ENCODE measurements around the gene TTC27. TPM values are rescaled to one million over a fixed set of nuclear protein-coding genes. Genes with fewer than 3 reads are reported as not detected.

TTC27 gene
- total RNA-seq, 4 donors from 2014 or later, result 10.7 to 14.3 (median 12.4) TPM

DNA sequence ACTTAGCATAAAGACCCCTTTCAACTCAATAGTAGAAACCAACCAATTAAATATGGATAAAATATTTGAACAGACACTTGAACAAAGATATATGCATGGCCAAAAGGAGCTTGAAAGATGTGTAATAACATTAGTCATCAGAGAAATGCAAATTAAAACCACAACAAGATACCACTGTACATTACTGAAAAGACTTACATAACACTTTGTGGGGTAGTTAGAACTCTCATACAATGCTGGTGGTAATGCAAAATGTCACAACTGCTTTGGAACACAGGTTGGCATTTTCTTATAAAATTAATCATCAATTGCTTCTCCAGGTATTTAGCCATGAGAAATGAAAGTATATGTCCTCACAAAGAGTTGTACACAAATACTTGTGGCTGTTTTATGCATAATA is 60.7 kb downstream of the TTC27 start:
- H3K4me1 ChIP-seq, result no peaks in the 10 kb centered on the region
- no peak overlapping the region for H3K4me3 ChIP-seq
- no peak for ATAC-seq
- H3K27ac ChIP-seq, result no peak overlapping the region
- H3K27me3 ChIP-seq, result no peaks in the 10 kb centered on the region
- no peak for DNase-seq
- in situ Hi-C loops (cut with MboI; ENCODE audit: low sequenced_read_pairs in 4 of 4) (no loop called here), intact Hi-C loops (cut with DNase I; ENCODE audit: low total_unique reads) (no loop called here)
- peaks cover 0 to 3% of the 10 kb centered on the region in 2 donors for H3K36me3 ChIP-seq
- TF ChIP-seq CTCF (IDR thresholded peaks at IDR 0.05 in 4 of 5, conservative IDR thresholded peaks at IDR 0.05 in 1 of 5), result no peak
- TF ChIP-seq POLR2A (IDR thresholded peaks at IDR 0.05), result no peak
- no peaks in the 10 kb centered on the region for H3K9me3 ChIP-seq

DNA sequence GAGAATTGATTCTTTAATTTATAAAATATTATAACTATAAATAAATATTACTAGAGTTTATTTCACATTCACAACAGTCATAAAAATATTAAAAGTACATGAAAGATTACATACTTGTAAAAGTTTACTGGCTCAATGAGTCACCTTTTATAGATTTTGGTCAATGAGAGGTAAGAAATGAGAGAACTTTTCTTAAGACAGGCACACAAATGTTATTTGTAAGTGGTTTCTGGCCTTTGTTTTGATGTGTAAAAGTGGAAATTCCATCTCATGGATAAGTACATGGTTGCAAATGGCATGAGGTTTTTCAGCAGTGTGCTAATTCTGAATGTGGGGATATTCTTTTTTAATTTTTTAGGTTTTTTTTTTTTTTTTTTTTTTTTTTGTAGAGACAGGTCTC is 63.8 kb downstream of the TTC27 start:
- TF ChIP-seq CTCF (IDR thresholded peaks at IDR 0.05 in 4 of 5, conservative IDR thresholded peaks at IDR 0.05 in 1 of 5) (no peak), POLR2A (IDR thresholded peaks at IDR 0.05) (no peak)
- in situ Hi-C loops (cut with MboI; ENCODE audit: low sequenced_read_pairs in 4 of 4) (no loop called here), intact Hi-C loops (cut with DNase I; ENCODE audit: low total_unique reads) (no loop called here)
- no peaks in the 10 kb centered on the region for H3K9me3 ChIP-seq
- no peaks in the 10 kb centered on the region for H3K36me3 ChIP-seq
- H3K4me1 ChIP-seq, result no peaks in the 10 kb centered on the region
- DNase-seq (no peak), ATAC-seq (no peak)
- H3K4me3 ChIP-seq, result no peak overlapping the region
- no peak overlapping the region for H3K27ac ChIP-seq
- no peaks in the 10 kb centered on the region for H3K27me3 ChIP-seq

GRCh38 chr2:32696439-32696838 is 68.6 kb downstream of the TTC27 start:
- in situ Hi-C loops (cut with MboI; ENCODE audit: low sequenced_read_pairs in 4 of 4), result no loop called here
- ATAC-seq, result no peak

DNA sequence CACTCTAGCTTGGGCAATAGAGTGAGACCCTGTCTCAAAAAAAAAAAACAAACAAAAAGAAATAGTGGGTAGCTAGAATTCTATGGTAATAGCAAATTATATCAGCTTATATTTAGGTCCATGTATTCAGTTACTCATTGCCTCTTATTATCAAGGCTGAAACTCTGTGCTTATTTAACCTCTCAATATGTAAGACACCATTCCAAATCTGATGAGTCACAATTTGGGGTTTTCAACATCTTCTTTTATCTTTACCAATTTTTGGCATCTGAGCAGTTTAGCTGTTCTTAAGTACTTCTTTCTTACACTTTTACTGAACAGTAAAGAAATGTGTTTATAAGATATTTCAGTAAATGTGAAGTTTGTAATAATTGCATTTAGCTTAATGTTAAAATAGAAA is 69.3 kb downstream of the TTC27 start:
- no peak for TF ChIP-seq POLR2A (IDR thresholded peaks at IDR 0.05)
- no peak for TF ChIP-seq CTCF (IDR thresholded peaks at IDR 0.05 in 4 of 5, conservative IDR thresholded peaks at IDR 0.05 in 1 of 5)
- Histone ChIP-seq H3K27me3 (no peaks in the 10 kb centered on the region), H3K9me3 (no peaks in the 10 kb centered on the region), H3K36me3 (no peaks in the 10 kb centered on the region), H3K4me3 (no peak overlapping the region), H3K4me1 (peaks cover 0 to 4% of the 10 kb centered on the region in 2 donors), H3K27ac (no peak overlapping the region)
- intact Hi-C loops (cut with DNase I; ENCODE audit: low total_unique reads), result no loop called here
- in situ Hi-C loops (cut with MboI; ENCODE audit: low sequenced_read_pairs in 4 of 4), result no loop called here
- ATAC-seq, result no peak
- no peak for DNase-seq

More at GRCh38 chr2:32696439-32696838, 68.6 kb downstream of the TTC27 start:
- Histone ChIP-seq H3K4me3 (no peak overlapping the region), H3K27ac (no peak overlapping the region), H3K27me3 (no peaks in the 10 kb centered on the region), H3K9me3 (no peaks in the 10 kb centered on the region), H3K4me1 (peaks cover 0 to 3% of the 10 kb centered on the region in 2 donors), H3K36me3 (no peaks in the 10 kb centered on the region)
- intact Hi-C loops (cut with DNase I; ENCODE audit: low total_unique reads), result no loop called here
- TF ChIP-seq CTCF (IDR thresholded peaks at IDR 0.05 in 4 of 5, conservative IDR thresholded peaks at IDR 0.05 in 1 of 5) (no peak), POLR2A (IDR thresholded peaks at IDR 0.05) (no peak)
- DNase-seq, result no peak

- H3K9me3 ChIP-seq, result no peaks in the 10 kb centered on the region
- H3K27me3 ChIP-seq, result no peaks in the 10 kb centered on the region
- ATAC-seq (no peak), DNase-seq (no peak)
- H3K4me1 ChIP-seq, result peaks cover 0 to 4% of the 10 kb centered on the region in 2 donors
- no peak overlapping the region for H3K27ac ChIP-seq
- H3K4me3 ChIP-seq, result no peak overlapping the region
- intact Hi-C loops (cut with DNase I; ENCODE audit: low total_unique reads) (no loop called here), in situ Hi-C loops (cut with MboI; ENCODE audit: low sequenced_read_pairs in 4 of 4) (no loop called here)
- peaks cover 4 to 15% of the 10 kb centered on the region in 2 donors for H3K36me3 ChIP-seq
- TF ChIP-seq CTCF (IDR thresholded peaks at IDR 0.05 in 4 of 5, conservative IDR thresholded peaks at IDR 0.05 in 1 of 5), result no peak
- TF ChIP-seq POLR2A (IDR thresholded peaks at IDR 0.05), result no peak
These were observed 71.3 kb downstream of the TTC27 start for GRCh38 chr2:32699151-32699550.

All from gastrocnemius medialis (tissue), 4 donors.